Astrocyte (in vitro differentiated cells and primary cell): ENCODE data around the gene LOC128125822.
A peak's percentile ranks its signal among the peaks of the same experiment; 100 is the strongest.

Experiments used
- DNase-seq: peaks from one replicate; pipeline ENCODE4 v3.0.0-alpha.2; 2010; ENCODE audit warnings: low read depth
- FAIRE-seq: peaks from 2 replicates; lab custom pipeline; 2011; peaks lifted over from hg19 to GRCh38; lab: Jason Lieb, UNC
- H2AFZ ChIP-seq: 2 replicates; pipeline ENCODE4 v1.6.0; 2012; ENCODE audit warnings: low read depth, low read length, inconsistent platforms
- H3K27ac ChIP-seq: 2 replicates; pipeline ENCODE4 v1.5.1; 2011; ENCODE audit warnings: low read depth, low read length, inconsistent platforms
- H3K27me3 ChIP-seq: 2 replicates; pipeline ENCODE4 v1.6.0; 2011; ENCODE audit warnings: low read length, inconsistent platforms; ENCODE audit not compliant: insufficient read depth
- H3K36me3 ChIP-seq: 2 replicates; pipeline ENCODE4 v1.5.1; 2011; ENCODE audit warnings: low read length, inconsistent platforms; ENCODE audit not compliant: insufficient read depth
- H3K4me1 ChIP-seq: 2 replicates; pipeline ENCODE4 v1.5.1; 2011; ENCODE audit warnings: low read length, inconsistent platforms; ENCODE audit not compliant: insufficient read depth
- H3K4me2 ChIP-seq: 2 replicates; pipeline ENCODE4 v1.6.0; 2012; ENCODE audit warnings: low read length, inconsistent platforms
- H3K4me3 ChIP-seq: 2 replicates; pipeline ENCODE4 v1.5.1; 2011; ENCODE audit warnings: low read depth, mild to moderate bottlenecking, low read length, inconsistent platforms; ENCODE audit not compliant: insufficient read depth
- H3K79me2 ChIP-seq: 2 replicates; pipeline ENCODE4 v1.6.0; 2012; ENCODE audit warnings: mild to moderate bottlenecking, low read length, inconsistent platforms; ENCODE audit not compliant: insufficient read depth
- H3K9ac ChIP-seq: 2 replicates; pipeline ENCODE4 v1.6.0; 2012; ENCODE audit warnings: mild to moderate bottlenecking, low read length, inconsistent platforms
- H3K9me3 ChIP-seq: 2 replicates; pipeline ENCODE4 v1.5.1; 2012; ENCODE audit warnings: low read depth, mild to moderate bottlenecking, low read length, inconsistent platforms; ENCODE audit not compliant: insufficient read depth
- H4K20me1 ChIP-seq: 2 replicates; pipeline ENCODE4 v1.6.0; 2012; ENCODE audit warnings: low read length, inconsistent platforms; ENCODE audit not compliant: insufficient read depth
- H3K27ac Mint-ChIP-seq: one replicate; pipeline ENCODE4 v1.8.0; 2021; ENCODE audit warnings: mild to moderate bottlenecking, mixed read lengths; ENCODE audit not compliant: unreplicated experiment
- H3K27me3 Mint-ChIP-seq: one replicate; pipeline ENCODE4 v1.8.0; 2021; ENCODE audit warnings: low read depth, mixed read lengths; ENCODE audit not compliant: unreplicated experiment
- H3K36me3 Mint-ChIP-seq: one replicate; pipeline ENCODE4 v1.8.0; 2021; ENCODE audit warnings: low read depth, mixed read lengths; ENCODE audit not compliant: unreplicated experiment
- H3K4me1 Mint-ChIP-seq: one replicate; pipeline ENCODE4 v1.8.0; 2021; ENCODE audit warnings: low read depth, mixed read lengths; ENCODE audit not compliant: unreplicated experiment
- H3K4me3 Mint-ChIP-seq: one replicate; pipeline ENCODE4 v1.8.0; 2021; ENCODE audit warnings: mild to moderate bottlenecking, moderate library complexity, mixed read lengths; ENCODE audit not compliant: unreplicated experiment
- H3K9me3 Mint-ChIP-seq: one replicate; pipeline ENCODE4 v1.8.0; 2021; ENCODE audit warnings: mild to moderate bottlenecking, mixed read lengths; ENCODE audit not compliant: unreplicated experiment
- CTCF ChIP-seq: IDR thresholded peaks from 2 replicates; pipeline ENCODE4 v1.5.1; 2011; ENCODE audit warnings: low read depth, mild to moderate bottlenecking, inconsistent platforms, low read length, moderate library complexity; ENCODE audit not compliant: insufficient read depth
- EZH2 ChIP-seq: IDR thresholded peaks from 2 replicates; pipeline ENCODE4 v1.6.1; 2012; ENCODE audit warnings: mild to moderate bottlenecking, low read length, inconsistent platforms; ENCODE audit not compliant: insufficient read depth

The LOC128125822 gene

GRCh38 chr6:63565727-63566596 is 6.3 kb upstream of the LOC128125822 start:
- Histone ChIP-seq H3K4me2 (no peak overlapping the region), H3K79me2 (no peaks in the 10 kb centered on the region), H3K9ac (no peak overlapping the region), H3K4me1 (no peaks in the 10 kb centered on the region), H2AFZ (no peak overlapping the region), H3K4me3 (no peak overlapping the region), H3K36me3 (no peaks in the 10 kb centered on the region), H4K20me1 (no peaks in the 10 kb centered on the region), H3K27ac (no peak overlapping the region), H3K9me3 (no peaks in the 10 kb centered on the region), H3K27me3 (no peaks in the 10 kb centered on the region)
- Mint-ChIP-seq H3K27me3 (no peaks in the 10 kb centered on the region), H3K4me3 (peak overlapping the region; percentile 69), H3K27ac (peak overlapping the region; percentile 67), H3K9me3 (no peaks in the 10 kb centered on the region), H3K4me1 (peaks cover 36% of the 10 kb centered on the region), H3K36me3 (no peaks in the 10 kb centered on the region)
- peak; percentile 78 for DNase-seq
- FAIRE-seq, result no peak
- TF ChIP-seq CTCF (no peak), EZH2 (no peak)

DNA sequence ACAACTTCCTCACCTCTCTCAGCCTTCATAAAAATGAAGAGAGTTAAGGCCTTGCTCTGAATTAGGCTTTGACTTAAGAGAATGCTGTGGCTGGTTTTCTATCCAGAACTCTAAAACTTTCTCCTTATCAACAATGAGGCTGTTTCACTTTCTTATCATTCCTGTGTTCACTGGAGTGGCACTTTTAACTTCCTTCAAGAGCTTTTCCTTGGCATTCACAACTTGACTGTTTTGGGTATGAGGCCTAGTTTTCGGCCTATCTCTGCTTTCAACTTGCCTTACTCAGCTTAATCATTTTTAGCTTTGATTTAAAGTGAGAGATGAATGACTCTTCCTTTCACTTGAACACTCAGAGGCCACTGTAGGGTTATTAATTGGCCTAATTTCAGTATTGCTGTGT is 4.3 kb upstream of the LOC128125822 start:
- H3K9me3 ChIP-seq, result no peaks in the 10 kb centered on the region
- no peaks in the 10 kb centered on the region for H4K20me1 ChIP-seq
- H3K36me3 Mint-ChIP-seq, result no peaks in the 10 kb centered on the region
- FAIRE-seq (no peak), DNase-seq (no peak)
- H3K36me3 ChIP-seq, result no peaks in the 10 kb centered on the region
- H3K4me3 Mint-ChIP-seq, result no peak overlapping the region
- no peaks in the 10 kb centered on the region for H3K27me3 Mint-ChIP-seq
- H3K9me3 Mint-ChIP-seq, result no peaks in the 10 kb centered on the region
- no peak overlapping the region for H3K27ac ChIP-seq
- H3K4me1 ChIP-seq, result peaks cover 9% of the 10 kb centered on the region
- H3K4me1 Mint-ChIP-seq, result peaks cover 40% of the 10 kb centered on the region
- H3K79me2 ChIP-seq, result peaks cover 7% of the 10 kb centered on the region
- H3K27ac Mint-ChIP-seq, result no peak overlapping the region
- H3K27me3 ChIP-seq, result no peaks in the 10 kb centered on the region
- H3K4me2 ChIP-seq, result no peak overlapping the region
- no peak overlapping the region for H3K9ac ChIP-seq
- H3K4me3 ChIP-seq, result no peak overlapping the region
- H2AFZ ChIP-seq, result no peak overlapping the region
- TF ChIP-seq EZH2, result no peak
- no peak for TF ChIP-seq CTCF
